ENCODE results near the gene PER2.
"Not testable (repeated sequence)": the region's sequence is repeated elsewhere in the genome, so short reads cannot be mapped to it uniquely, and the experiment has no call there.

Gene PER2

DNA sequence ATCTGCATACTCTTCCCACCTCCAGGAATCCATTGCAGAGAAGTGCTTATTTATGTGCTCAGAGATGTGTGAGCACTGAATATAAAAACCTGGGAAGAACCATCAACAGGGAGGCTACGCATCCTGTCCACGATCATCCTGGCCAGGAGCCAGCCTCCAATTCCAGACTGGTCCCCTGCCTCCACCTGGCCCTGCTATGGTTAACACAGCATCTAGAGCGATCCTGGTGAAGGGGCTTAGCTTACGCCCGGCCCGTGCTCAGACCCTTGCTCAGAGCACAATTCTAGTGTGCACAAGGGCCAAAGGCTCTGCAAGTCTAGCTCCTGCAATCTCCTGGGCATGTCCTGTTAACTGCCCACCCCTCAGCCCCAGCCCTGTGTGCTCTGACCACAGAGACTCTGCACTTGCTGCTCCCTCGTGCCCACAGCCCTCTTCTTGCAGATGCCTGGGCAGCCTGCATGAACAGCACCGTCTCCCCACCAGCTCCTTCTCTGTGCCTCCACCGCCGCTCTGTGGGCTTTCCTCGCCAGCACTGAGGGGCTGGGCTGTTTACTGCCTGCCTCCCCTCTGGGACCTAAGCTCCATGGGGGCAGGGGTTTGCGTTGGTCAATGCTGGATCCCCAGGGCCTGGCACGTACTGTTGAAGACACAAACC, 6.5 kb downstream of the PER2 start:
- H3K9ac ChIP-seq (ENCODE audit: low read length) = no peak overlapping the region
- H3K4me3 ChIP-seq (ENCODE audit: low read length) = no peak overlapping the region
- H3K27ac ChIP-seq (ENCODE audit: low read depth, low read length) = no peak overlapping the region
- H3K36me3 ChIP-seq (ENCODE audit: control insufficient read depth, insufficient read depth, low read length) = peaks cover 5% of the 10 kb centered on the region
- no peaks in the 10 kb centered on the region for H3K27me3 ChIP-seq (ENCODE audit: control insufficient read depth, insufficient read depth, low read length)
- H3K4me1 ChIP-seq (ENCODE audit: control insufficient read depth, insufficient read depth, low read length) = peaks cover 23% of the 10 kb centered on the region

DNA sequence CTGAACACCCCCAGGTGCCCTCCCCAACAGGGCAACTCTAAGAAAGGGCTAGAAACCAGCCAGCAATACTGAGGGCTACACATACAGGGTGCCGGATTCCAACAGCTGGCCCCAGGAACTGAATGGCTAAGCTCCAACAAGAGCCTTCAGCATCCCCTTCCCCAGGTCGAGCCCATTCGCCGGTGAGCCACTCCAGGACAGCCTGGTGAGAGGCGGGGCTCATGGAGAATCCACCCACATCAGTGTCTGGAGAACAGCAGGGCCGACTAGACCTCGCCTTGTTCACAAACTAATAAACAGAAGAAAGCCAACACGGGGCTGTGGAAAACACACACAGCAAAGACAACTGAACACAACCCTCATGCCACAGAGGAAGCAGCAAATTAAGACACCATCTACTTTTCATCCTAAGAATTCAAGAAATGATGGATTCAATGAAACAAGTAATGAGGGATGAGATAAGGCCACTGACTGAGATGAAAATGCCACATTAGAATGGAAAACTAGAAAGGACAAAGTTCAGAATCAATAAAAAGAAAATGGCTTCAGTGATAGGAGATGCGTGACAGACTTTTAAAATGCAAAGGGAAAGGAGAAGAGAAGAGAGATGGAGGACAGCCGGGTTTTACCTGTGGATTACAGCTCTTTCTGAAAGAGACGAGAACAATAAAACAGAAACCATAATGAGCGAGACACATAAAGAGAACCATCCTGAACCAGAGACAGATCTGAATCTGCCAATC, 8.2 kb downstream of the PER2 start:
- Histone ChIP-seq H3K27me3 (ENCODE audit: control insufficient read depth, insufficient read depth, low read length) (no peaks in the 10 kb centered on the region), H3K27ac (ENCODE audit: low read depth, low read length) (no peak overlapping the region)

DNA sequence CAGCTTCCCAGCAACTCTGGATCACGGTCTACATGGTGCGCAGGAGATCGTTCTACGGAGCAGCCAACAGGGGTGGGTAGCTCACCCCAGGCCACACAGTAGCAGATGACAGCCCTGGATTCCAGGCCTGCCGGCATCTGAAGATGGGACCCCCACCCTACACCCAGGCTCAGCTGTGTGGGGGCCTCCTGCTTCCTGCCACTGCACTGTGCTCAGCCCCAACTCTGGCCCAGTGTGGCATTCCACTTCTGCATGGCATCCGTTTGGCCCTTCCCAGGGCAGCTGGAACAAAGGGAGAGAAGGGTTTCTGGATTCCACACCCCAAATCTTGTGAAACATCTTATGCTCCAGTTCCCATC, 9.1 kb downstream of the PER2 start:
- H3K36me3 ChIP-seq (ENCODE audit: control insufficient read depth, insufficient read depth, low read length) = peaks cover 29% of the 10 kb centered on the region

More for the DNA sequence above, 8.2 kb downstream of the PER2 start:
- no peak overlapping the region for H3K9ac ChIP-seq (ENCODE audit: low read length)
- no peak overlapping the region for H3K4me3 ChIP-seq (ENCODE audit: low read length)
- H3K36me3 ChIP-seq (ENCODE audit: control insufficient read depth, insufficient read depth, low read length) = peaks cover 20% of the 10 kb centered on the region
- H3K4me1 ChIP-seq (ENCODE audit: control insufficient read depth, insufficient read depth, low read length) = peaks cover 9% of the 10 kb centered on the region

DNA sequence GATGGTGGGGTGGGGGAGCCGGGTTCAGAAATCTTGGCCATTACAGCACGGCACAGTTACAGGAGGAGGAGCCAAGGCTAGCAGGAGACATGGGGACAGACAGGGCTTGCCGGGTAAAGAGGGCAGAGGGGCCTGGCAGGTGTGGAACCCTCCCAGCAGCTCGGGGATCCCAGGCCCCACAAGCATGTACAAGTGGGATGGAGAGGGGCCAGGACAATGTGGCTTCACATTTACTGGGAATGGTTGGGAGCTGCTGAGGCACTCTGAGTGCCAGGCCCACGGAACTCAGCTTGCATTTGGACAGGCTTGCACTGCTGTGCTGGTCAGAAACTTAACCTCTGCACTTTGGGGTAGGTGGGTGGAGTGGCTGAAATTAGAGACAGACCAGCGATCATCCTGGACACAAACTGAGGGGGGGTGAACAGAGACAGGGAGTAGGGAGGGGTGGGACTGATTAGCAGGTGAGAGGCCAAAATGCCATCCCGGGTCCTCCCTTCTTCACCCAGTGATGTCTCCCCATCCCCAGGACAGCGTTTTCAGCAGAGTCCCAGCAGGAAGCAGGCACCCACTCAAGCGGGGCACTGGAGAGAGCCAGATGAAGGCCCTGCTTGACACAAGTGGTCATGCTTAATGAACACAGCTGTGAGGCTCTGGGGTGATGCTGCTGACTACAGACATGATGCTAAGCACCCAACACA, 9.6 kb downstream of the PER2 start:
- no peak overlapping the region for H3K4me3 ChIP-seq (ENCODE audit: low read length)
- H3K4me1 ChIP-seq (ENCODE audit: control insufficient read depth, insufficient read depth, low read length) = peaks cover 2% of the 10 kb centered on the region
- no peak overlapping the region for H3K27ac ChIP-seq (ENCODE audit: low read depth, low read length)
- no peak overlapping the region for H3K9ac ChIP-seq (ENCODE audit: low read length)
- peaks cover 31% of the 10 kb centered on the region for H3K36me3 ChIP-seq (ENCODE audit: control insufficient read depth, insufficient read depth, low read length)
- H3K27me3 ChIP-seq (ENCODE audit: control insufficient read depth, insufficient read depth, low read length) = no peaks in the 10 kb centered on the region

More for the DNA sequence above, 9.1 kb downstream of the PER2 start:
- Histone ChIP-seq H3K9ac (ENCODE audit: low read length) (no peak overlapping the region), H3K4me3 (ENCODE audit: low read length) (no peak overlapping the region), H3K4me1 (ENCODE audit: control insufficient read depth, insufficient read depth, low read length) (peaks cover 2% of the 10 kb centered on the region), H3K27ac (ENCODE audit: low read depth, low read length) (no peak overlapping the region), H3K27me3 (ENCODE audit: control insufficient read depth, insufficient read depth, low read length) (no peaks in the 10 kb centered on the region)

DNA sequence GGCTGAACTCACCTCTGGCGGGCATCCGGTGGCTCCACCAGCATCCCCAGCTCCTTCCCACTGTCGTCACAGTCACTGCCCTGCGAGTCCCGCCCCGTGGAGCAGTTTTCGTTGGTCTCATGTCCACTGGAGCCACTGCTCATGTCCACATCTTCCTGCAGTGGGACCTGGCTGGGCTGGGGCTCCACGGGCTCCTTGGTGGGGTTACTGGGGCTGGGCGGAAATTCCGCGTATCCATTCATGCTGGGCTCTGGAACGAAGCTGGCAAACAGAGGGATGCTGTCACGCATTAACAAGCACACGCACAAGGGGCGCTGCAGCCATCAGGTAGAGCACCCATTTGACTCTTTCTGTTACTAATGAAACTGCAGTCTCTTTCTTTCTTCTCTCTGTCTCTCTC, 10.7 kb downstream of the PER2 start:
- Histone ChIP-seq H3K27ac (ENCODE audit: low read depth, low read length) (no peak overlapping the region), H3K36me3 (ENCODE audit: control insufficient read depth, insufficient read depth, low read length) (peaks cover 34% of the 10 kb centered on the region), H3K4me3 (ENCODE audit: low read length) (no peak overlapping the region), H3K9ac (ENCODE audit: low read length) (no peak overlapping the region), H3K27me3 (ENCODE audit: control insufficient read depth, insufficient read depth, low read length) (no peaks in the 10 kb centered on the region), H3K4me1 (ENCODE audit: control insufficient read depth, insufficient read depth, low read length) (no peaks in the 10 kb centered on the region)

DNA sequence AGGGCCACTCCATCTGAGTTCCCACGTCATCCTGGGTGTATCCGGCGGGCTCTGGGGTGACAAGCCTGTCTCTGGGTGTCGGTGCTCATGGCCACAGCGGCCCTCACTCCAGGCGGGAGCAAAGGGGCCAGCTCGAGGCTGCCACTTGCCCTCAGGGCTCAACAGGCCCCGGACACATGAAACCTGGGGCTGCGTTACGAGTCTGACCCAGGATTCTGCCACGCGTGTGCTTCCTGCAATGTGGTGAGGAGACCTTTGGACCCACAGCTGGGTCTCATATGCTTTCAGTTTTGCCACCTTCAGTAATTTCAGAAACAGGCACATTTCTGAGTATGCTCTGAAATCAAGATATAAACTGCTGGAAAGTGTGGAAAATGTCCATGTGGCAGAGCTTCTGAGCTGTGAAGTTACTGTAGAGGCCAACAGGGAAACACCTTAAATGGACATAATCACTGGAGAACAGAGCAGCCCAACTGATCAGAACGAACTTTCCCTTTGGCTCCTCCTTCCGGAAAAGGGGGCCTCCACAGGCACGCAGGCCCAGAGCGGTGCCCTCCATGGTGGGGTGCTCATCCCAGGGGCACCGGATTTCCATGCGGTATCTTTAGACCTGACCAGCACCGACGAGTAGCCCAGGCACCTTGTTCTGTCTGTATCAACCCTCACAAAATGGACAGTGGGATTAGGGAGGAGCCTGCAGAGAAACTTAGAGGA, 14.1 kb downstream of the PER2 start:
- Histone ChIP-seq H3K36me3 (ENCODE audit: control insufficient read depth, insufficient read depth, low read length) (peaks cover 58% of the 10 kb centered on the region), H3K27ac (ENCODE audit: low read depth, low read length) (no peak overlapping the region), H3K9ac (ENCODE audit: low read length) (no peak overlapping the region), H3K4me3 (ENCODE audit: low read length) (no peak overlapping the region), H3K27me3 (ENCODE audit: control insufficient read depth, insufficient read depth, low read length) (no peaks in the 10 kb centered on the region), H3K4me1 (ENCODE audit: control insufficient read depth, insufficient read depth, low read length) (no peaks in the 10 kb centered on the region)

DNA sequence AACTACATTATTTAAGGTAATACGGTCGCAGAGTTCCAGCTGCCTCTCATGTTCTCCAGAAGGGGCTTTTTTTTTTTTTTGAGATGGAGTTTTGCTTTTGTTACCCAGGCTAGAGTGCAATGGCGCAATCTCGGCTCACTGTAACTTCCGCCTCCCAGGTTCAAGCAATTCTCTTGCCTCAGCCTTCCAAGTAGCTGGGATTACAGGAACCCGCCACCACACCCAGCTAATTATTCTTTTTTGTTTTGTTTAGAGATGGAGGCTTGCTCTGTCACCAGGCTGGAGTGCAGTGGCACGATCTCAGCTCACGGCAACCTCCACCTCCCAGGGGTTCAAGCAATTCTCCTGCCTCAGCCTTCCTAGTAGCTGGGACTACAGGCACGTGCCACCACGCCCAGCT, 15.0 kb downstream of the PER2 start:
- H3K27ac ChIP-seq (ENCODE audit: low read depth, low read length); H3K4me3 ChIP-seq (ENCODE audit: low read length); H3K9ac ChIP-seq (ENCODE audit: low read length); H3K27me3 ChIP-seq (ENCODE audit: control insufficient read depth, insufficient read depth, low read length); H3K4me1 ChIP-seq (ENCODE audit: control insufficient read depth, insufficient read depth, low read length): not testable (repeated sequence)
- peaks cover 62% of the 10 kb centered on the region for H3K36me3 ChIP-seq (ENCODE audit: control insufficient read depth, insufficient read depth, low read length)

DNA sequence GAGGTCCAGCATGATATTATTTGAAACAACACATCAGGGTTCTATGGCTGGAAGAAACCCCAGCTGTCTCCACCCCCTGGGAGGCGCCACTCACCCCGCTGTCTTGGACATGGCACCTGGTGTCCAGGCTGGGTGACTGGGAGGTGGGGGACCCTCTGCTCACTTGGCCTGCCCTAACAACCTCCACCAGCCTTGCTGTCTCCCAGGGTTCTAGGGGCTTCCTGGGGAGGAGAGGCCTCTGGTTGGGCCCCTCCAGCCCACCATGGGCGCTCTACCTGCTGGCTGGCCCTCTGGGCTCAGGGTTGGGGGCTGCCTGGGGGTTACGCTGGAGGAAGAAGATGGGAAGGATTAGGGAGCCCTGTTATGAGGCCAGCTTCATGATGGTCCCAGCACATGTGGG, 16.3 kb downstream of the PER2 start:
- Histone ChIP-seq H3K36me3 (ENCODE audit: control insufficient read depth, insufficient read depth, low read length) (peaks cover 69% of the 10 kb centered on the region), H3K4me1 (ENCODE audit: control insufficient read depth, insufficient read depth, low read length) (no peaks in the 10 kb centered on the region), H3K4me3 (ENCODE audit: low read length) (no peak overlapping the region), H3K27ac (ENCODE audit: low read depth, low read length) (no peak overlapping the region), H3K27me3 (ENCODE audit: control insufficient read depth, insufficient read depth, low read length) (no peaks in the 10 kb centered on the region), H3K9ac (ENCODE audit: low read length) (no peak overlapping the region)

DNA sequence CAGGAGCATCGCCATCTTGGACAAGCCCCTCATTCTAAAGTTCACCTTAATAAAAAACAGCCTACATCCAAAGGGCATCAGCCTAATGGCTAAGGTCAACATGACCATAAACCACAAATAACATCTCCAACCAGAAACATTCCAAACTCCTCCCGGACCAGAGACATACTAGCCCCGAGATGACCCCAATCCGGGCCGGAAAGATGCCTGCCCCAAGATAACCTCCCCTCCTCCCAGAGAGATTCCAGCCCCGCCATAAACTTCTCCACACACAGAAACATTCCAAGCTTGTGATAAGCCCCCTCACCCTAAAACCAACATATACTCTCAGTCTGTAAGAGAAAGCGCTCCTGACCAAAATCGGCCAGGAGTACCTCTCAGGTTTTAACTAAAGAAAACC, 16.7 kb downstream of the PER2 start:
- H3K36me3 ChIP-seq (ENCODE audit: control insufficient read depth, insufficient read depth, low read length) = peaks cover 68% of the 10 kb centered on the region
- H3K4me3 ChIP-seq (ENCODE audit: low read length); H3K9ac ChIP-seq (ENCODE audit: low read length); H3K27me3 ChIP-seq (ENCODE audit: control insufficient read depth, insufficient read depth, low read length); H3K27ac ChIP-seq (ENCODE audit: low read depth, low read length); H3K4me1 ChIP-seq (ENCODE audit: control insufficient read depth, insufficient read depth, low read length): not testable (repeated sequence)

DNA sequence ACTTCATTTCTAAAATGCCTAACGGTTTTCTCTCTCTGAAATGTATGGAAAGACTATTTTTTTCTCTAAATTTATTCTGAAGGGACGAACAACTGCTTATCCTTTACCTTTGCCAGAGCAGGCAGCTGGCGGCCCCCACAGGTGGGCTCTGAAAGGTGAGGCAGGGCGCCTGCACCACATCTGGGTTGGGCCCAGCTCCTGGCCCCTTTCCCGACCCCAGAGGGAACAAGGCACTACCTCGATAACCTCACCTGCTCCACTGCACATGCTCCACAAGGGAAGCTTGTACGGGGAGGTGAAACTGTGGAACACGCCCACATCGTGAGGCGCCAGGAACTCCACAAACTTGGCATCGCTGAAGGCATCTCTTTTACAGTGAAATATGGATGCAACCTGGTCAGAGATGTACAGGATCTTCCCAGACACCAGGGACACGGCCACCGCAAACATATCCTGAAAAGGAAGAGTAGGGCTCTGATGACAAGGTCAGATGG, 17.3 kb downstream of the PER2 start:
- Histone ChIP-seq H3K27ac (ENCODE audit: low read depth, low read length) (no peak overlapping the region), H3K4me3 (ENCODE audit: low read length) (no peak overlapping the region), H3K36me3 (ENCODE audit: control insufficient read depth, insufficient read depth, low read length) (peaks cover 64% of the 10 kb centered on the region), H3K9ac (ENCODE audit: low read length) (no peak overlapping the region), H3K4me1 (ENCODE audit: control insufficient read depth, insufficient read depth, low read length) (no peaks in the 10 kb centered on the region), H3K27me3 (ENCODE audit: control insufficient read depth, insufficient read depth, low read length) (no peaks in the 10 kb centered on the region)

DNA sequence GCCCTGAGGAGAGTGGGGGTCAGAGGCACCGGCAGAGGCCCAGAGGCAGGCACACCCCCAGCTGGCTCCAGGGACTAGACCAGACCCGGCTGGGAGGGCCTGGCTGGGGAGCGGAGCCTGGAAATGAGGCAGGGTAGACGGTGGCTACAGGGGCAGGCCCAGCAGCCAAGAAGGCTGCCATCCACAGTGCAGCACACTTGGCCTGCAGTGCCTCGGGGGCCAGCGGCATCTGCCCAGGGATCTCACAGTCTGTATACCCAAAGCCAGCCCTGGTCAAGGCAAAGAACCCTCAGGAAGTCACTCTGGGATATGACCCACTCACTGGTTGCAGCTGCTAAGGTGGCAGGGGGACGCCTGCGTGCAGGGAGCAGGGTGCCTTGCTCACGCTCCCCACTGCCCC, 17.8 kb downstream of the PER2 start:
- Histone ChIP-seq H3K27me3 (ENCODE audit: control insufficient read depth, insufficient read depth, low read length) (no peaks in the 10 kb centered on the region), H3K4me1 (ENCODE audit: control insufficient read depth, insufficient read depth, low read length) (no peaks in the 10 kb centered on the region), H3K27ac (ENCODE audit: low read depth, low read length) (no peak overlapping the region), H3K9ac (ENCODE audit: low read length) (no peak overlapping the region), H3K36me3 (ENCODE audit: control insufficient read depth, insufficient read depth, low read length) (peaks cover 61% of the 10 kb centered on the region), H3K4me3 (ENCODE audit: low read length) (no peak overlapping the region)

DNA sequence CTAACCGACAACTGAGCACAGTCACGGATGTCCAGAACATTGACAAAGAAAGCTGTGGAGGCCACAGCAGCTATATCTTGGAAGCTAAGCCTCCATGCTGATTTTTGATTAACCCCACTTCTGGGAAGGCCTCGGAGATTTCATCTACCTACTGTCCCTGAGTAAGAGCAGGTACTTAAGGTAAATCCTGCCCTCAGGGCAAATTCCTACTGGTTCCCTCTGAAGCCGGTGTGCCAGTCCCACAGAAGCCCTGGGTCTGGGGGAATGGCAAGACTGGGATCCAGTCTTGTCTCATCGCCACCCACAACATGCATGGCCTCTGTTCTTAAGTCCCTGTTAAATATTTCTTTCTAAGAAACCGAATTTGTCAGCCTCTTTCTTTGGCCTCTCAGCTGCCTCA, 18.7 kb downstream of the PER2 start:
- Histone ChIP-seq H3K36me3 (ENCODE audit: control insufficient read depth, insufficient read depth, low read length) (peaks cover 53% of the 10 kb centered on the region), H3K9ac (ENCODE audit: low read length) (no peak overlapping the region), H3K4me3 (ENCODE audit: low read length) (no peak overlapping the region), H3K27me3 (ENCODE audit: control insufficient read depth, insufficient read depth, low read length) (no peaks in the 10 kb centered on the region), H3K4me1 (ENCODE audit: control insufficient read depth, insufficient read depth, low read length) (no peaks in the 10 kb centered on the region), H3K27ac (ENCODE audit: low read depth, low read length) (no peak overlapping the region)
